ENCODE measurements around the gene CDH23. TPM values are rescaled to one million over a fixed set of nuclear protein-coding genes. Genes with fewer than 3 reads are reported as not detected.

CDH23 gene
- polyA plus RNA-seq, 2 donors, result 1.6 to 3.2 TPM

GRCh38 chr10:71408436-71409225 is 11.9 kb downstream of the CDH23 start:
- no peak overlapping the region for H3K4me3 ChIP-seq (ENCODE audit: low read depth in 1 of 2, low read length in 2 of 2)
- H3K27me3 ChIP-seq (ENCODE audit: control insufficient read depth in 1 of 2, insufficient read depth in 2 of 2, low read length in 2 of 2), result no peaks in the 10 kb centered on the region
- H3K9me3 ChIP-seq (ENCODE audit: control insufficient read depth in 2 of 2, insufficient read depth in 1 of 2, low read depth in 1 of 2, low read length in 1 of 2), result peaks cover 0 to 2% of the 10 kb centered on the region in 2 donors
- H3K4me1 ChIP-seq (ENCODE audit: control insufficient read depth in 2 of 2, insufficient read depth in 2 of 2, low read length in 1 of 2), result no peaks in the 10 kb centered on the region
- WGBS, 2 donors, result 79 to 82% methylated on average over 9 of the region's 9 CpGs
- no peaks in the 10 kb centered on the region for H3K36me3 ChIP-seq (ENCODE audit: control insufficient read depth in 2 of 2, insufficient read depth in 2 of 2, low read length in 1 of 2)
- no peak overlapping the region for H3K27ac ChIP-seq (ENCODE audit: low read depth in 2 of 2, low read length in 1 of 2)

- Histone ChIP-seq H3K4me3 (ENCODE audit: low read depth in 1 of 2, low read length in 2 of 2) (no peak overlapping the region), H3K36me3 (ENCODE audit: control insufficient read depth in 2 of 2, insufficient read depth in 2 of 2, low read length in 1 of 2) (no peaks in the 10 kb centered on the region), H3K27me3 (ENCODE audit: control insufficient read depth in 1 of 2, insufficient read depth in 2 of 2, low read length in 2 of 2) (no peaks in the 10 kb centered on the region), H3K27ac (ENCODE audit: low read depth in 2 of 2, low read length in 1 of 2) (no peak overlapping the region), H3K4me1 (ENCODE audit: control insufficient read depth in 2 of 2, insufficient read depth in 2 of 2, low read length in 1 of 2) (no peaks in the 10 kb centered on the region), H3K9me3 (ENCODE audit: control insufficient read depth in 2 of 2, insufficient read depth in 1 of 2, low read depth in 1 of 2, low read length in 1 of 2) (peaks cover 0 to 2% of the 10 kb centered on the region in 2 donors)
- WGBS, 2 donors, result 67 to 72% methylated on average over 3 of the region's 3 CpGs
These were observed 12.9 kb downstream of the CDH23 start for GRCh38 chr10:71409516-71410104.

- no peak overlapping the region for H3K27ac ChIP-seq (ENCODE audit: low read depth in 2 of 2, low read length in 1 of 2)
- H3K9me3 ChIP-seq (ENCODE audit: control insufficient read depth in 2 of 2, insufficient read depth in 1 of 2, low read depth in 1 of 2, low read length in 1 of 2), result peaks cover 0 to 5% of the 10 kb centered on the region in 2 donors
- no peaks in the 10 kb centered on the region for H3K27me3 ChIP-seq (ENCODE audit: control insufficient read depth in 1 of 2, insufficient read depth in 2 of 2, low read length in 2 of 2)
- no peaks in the 10 kb centered on the region for H3K36me3 ChIP-seq (ENCODE audit: control insufficient read depth in 2 of 2, insufficient read depth in 2 of 2, low read length in 1 of 2)
- H3K4me1 ChIP-seq (ENCODE audit: control insufficient read depth in 2 of 2, insufficient read depth in 2 of 2, low read length in 1 of 2), result no peaks in the 10 kb centered on the region
- no peak overlapping the region for H3K4me3 ChIP-seq (ENCODE audit: low read depth in 1 of 2, low read length in 2 of 2)
These were observed 16.9 kb downstream of the CDH23 start for GRCh38 chr10:71413581-71413980.

GRCh38 chr10:71414359-71414758 is 17.6 kb downstream of the CDH23 start:
- peaks cover 0 to 5% of the 10 kb centered on the region in 2 donors for H3K9me3 ChIP-seq (ENCODE audit: control insufficient read depth in 2 of 2, insufficient read depth in 1 of 2, low read depth in 1 of 2, low read length in 1 of 2)
- 30% methylated on average over 1 of the region's 1 CpG for WGBS, 2 donors
- no peak overlapping the region for H3K4me3 ChIP-seq (ENCODE audit: low read depth in 1 of 2, low read length in 2 of 2)
- H3K27ac ChIP-seq (ENCODE audit: low read depth in 2 of 2, low read length in 1 of 2), result no peak overlapping the region
- no peaks in the 10 kb centered on the region for H3K36me3 ChIP-seq (ENCODE audit: control insufficient read depth in 2 of 2, insufficient read depth in 2 of 2, low read length in 1 of 2)
- no peaks in the 10 kb centered on the region for H3K27me3 ChIP-seq (ENCODE audit: control insufficient read depth in 1 of 2, insufficient read depth in 2 of 2, low read length in 2 of 2)
- H3K4me1 ChIP-seq (ENCODE audit: control insufficient read depth in 2 of 2, insufficient read depth in 2 of 2, low read length in 1 of 2), result no peaks in the 10 kb centered on the region

GRCh38 chr10:71419002-71419540 is 22.4 kb downstream of the CDH23 start:
- Histone ChIP-seq H3K27ac (ENCODE audit: low read depth in 2 of 2, low read length in 1 of 2) (no peak overlapping the region), H3K27me3 (ENCODE audit: control insufficient read depth in 1 of 2, insufficient read depth in 2 of 2, low read length in 2 of 2) (no peaks in the 10 kb centered on the region), H3K9me3 (ENCODE audit: control insufficient read depth in 2 of 2, insufficient read depth in 1 of 2, low read depth in 1 of 2, low read length in 1 of 2) (peaks cover 0 to 3% of the 10 kb centered on the region in 2 donors), H3K4me3 (ENCODE audit: low read depth in 1 of 2, low read length in 2 of 2) (no peak overlapping the region), H3K36me3 (ENCODE audit: control insufficient read depth in 2 of 2, insufficient read depth in 2 of 2, low read length in 1 of 2) (no peaks in the 10 kb centered on the region), H3K4me1 (ENCODE audit: control insufficient read depth in 2 of 2, insufficient read depth in 2 of 2, low read length in 1 of 2) (no peaks in the 10 kb centered on the region)

- WGBS, 2 donors, result 85% methylated on average over 2 of the region's 2 CpGs
- no peak overlapping the region for H3K27ac ChIP-seq (ENCODE audit: low read depth in 2 of 2, low read length in 1 of 2)
- no peaks in the 10 kb centered on the region for H3K27me3 ChIP-seq (ENCODE audit: control insufficient read depth in 1 of 2, insufficient read depth in 2 of 2, low read length in 2 of 2)
These were observed 23.0 kb downstream of the CDH23 start for GRCh38 chr10:71419750-71420149.

GRCh38 chr10:71421075-71421434 is 24.3 kb downstream of the CDH23 start:
- 74 to 77% methylated on average over 4 of the region's 4 CpGs for WGBS, 2 donors
- H3K27me3 ChIP-seq (ENCODE audit: control insufficient read depth in 1 of 2, insufficient read depth in 2 of 2, low read length in 2 of 2), result no peaks in the 10 kb centered on the region
- no peaks in the 10 kb centered on the region for H3K4me1 ChIP-seq (ENCODE audit: control insufficient read depth in 2 of 2, insufficient read depth in 2 of 2, low read length in 1 of 2)
- no peak overlapping the region for H3K27ac ChIP-seq (ENCODE audit: low read depth in 2 of 2, low read length in 1 of 2)
- H3K4me3 ChIP-seq (ENCODE audit: low read depth in 1 of 2, low read length in 2 of 2), result no peak overlapping the region
- H3K9me3 ChIP-seq (ENCODE audit: control insufficient read depth in 2 of 2, insufficient read depth in 1 of 2, low read depth in 1 of 2, low read length in 1 of 2), result peaks cover 0 to 3% of the 10 kb centered on the region in 2 donors
- no peaks in the 10 kb centered on the region for H3K36me3 ChIP-seq (ENCODE audit: control insufficient read depth in 2 of 2, insufficient read depth in 2 of 2, low read length in 1 of 2)

More at GRCh38 chr10:71419750-71420149, 23.0 kb downstream of the CDH23 start:
- H3K9me3 ChIP-seq (ENCODE audit: control insufficient read depth in 2 of 2, insufficient read depth in 1 of 2, low read depth in 1 of 2, low read length in 1 of 2), result peaks cover 0 to 3% of the 10 kb centered on the region in 2 donors
- no peaks in the 10 kb centered on the region for H3K4me1 ChIP-seq (ENCODE audit: control insufficient read depth in 2 of 2, insufficient read depth in 2 of 2, low read length in 1 of 2)
- no peak overlapping the region for H3K4me3 ChIP-seq (ENCODE audit: low read depth in 1 of 2, low read length in 2 of 2)
- no peaks in the 10 kb centered on the region for H3K36me3 ChIP-seq (ENCODE audit: control insufficient read depth in 2 of 2, insufficient read depth in 2 of 2, low read length in 1 of 2)

GRCh38 chr10:71423250-71423649 is 26.5 kb downstream of the CDH23 start:
- Histone ChIP-seq H3K27me3 (ENCODE audit: control insufficient read depth in 1 of 2, insufficient read depth in 2 of 2, low read length in 2 of 2) (no peaks in the 10 kb centered on the region), H3K9me3 (ENCODE audit: control insufficient read depth in 2 of 2, insufficient read depth in 1 of 2, low read depth in 1 of 2, low read length in 1 of 2) (peaks cover 0 to 2% of the 10 kb centered on the region in 2 donors), H3K27ac (ENCODE audit: low read depth in 2 of 2, low read length in 1 of 2) (no peak overlapping the region), H3K4me3 (ENCODE audit: low read depth in 1 of 2, low read length in 2 of 2) (no peak overlapping the region), H3K36me3 (ENCODE audit: control insufficient read depth in 2 of 2, insufficient read depth in 2 of 2, low read length in 1 of 2) (no peaks in the 10 kb centered on the region), H3K4me1 (ENCODE audit: control insufficient read depth in 2 of 2, insufficient read depth in 2 of 2, low read length in 1 of 2) (no peaks in the 10 kb centered on the region)

GRCh38 chr10:71423901-71424300 is 27.2 kb downstream of the CDH23 start:
- 88 to 93% methylated on average over 12 of the region's 12 CpGs for WGBS, 2 donors
- Histone ChIP-seq H3K4me1 (ENCODE audit: control insufficient read depth in 2 of 2, insufficient read depth in 2 of 2, low read length in 1 of 2) (no peaks in the 10 kb centered on the region), H3K4me3 (ENCODE audit: low read depth in 1 of 2, low read length in 2 of 2) (no peak overlapping the region), H3K27me3 (ENCODE audit: control insufficient read depth in 1 of 2, insufficient read depth in 2 of 2, low read length in 2 of 2) (no peaks in the 10 kb centered on the region), H3K9me3 (ENCODE audit: control insufficient read depth in 2 of 2, insufficient read depth in 1 of 2, low read depth in 1 of 2, low read length in 1 of 2) (no peaks in the 10 kb centered on the region), H3K36me3 (ENCODE audit: control insufficient read depth in 2 of 2, insufficient read depth in 2 of 2, low read length in 1 of 2) (no peaks in the 10 kb centered on the region), H3K27ac (ENCODE audit: low read depth in 2 of 2, low read length in 1 of 2) (no peak overlapping the region)

Data from esophagus (tissue), 2 donors.